Heart right ventricle (tissue), 16 donors: ENCODE data around the gene OOSP4B. TPM values are rescaled to one million over a fixed set of nuclear protein-coding genes. Genes with fewer than 3 reads are reported as not detected.

Source experiments
- ATAC-seq, 8 donors: fragments of 200-7000 bp; cut with Tn5 transposase; one replicate each; pipeline ENCODE4 v1.9.1; 2020; ENCODE audit warnings: mild to moderate bottlenecking in 8 of 8, moderate library complexity in 8 of 8, moderate number of reproducible peaks in 1 of 8
- DNase-seq, 2 donors: peaks; one replicate each; pipeline ENCODE4 v3.0.0-alpha.2; 2020
- H3K27ac ChIP-seq, 10 donors: fragments of 200-600 bp; sonication (generic) in 2 of 10; one replicate each; pipeline versions ENCODE4 v1.5.0 to v1.8.0; 2020 to 2022; ENCODE audit warnings: mild to moderate bottlenecking in 3 of 10
- H3K27me3 ChIP-seq, 7 donors: fragments of 200-600 bp; one replicate each; pipeline ENCODE4 v1.8.0; 2021 to 2022; ENCODE audit warnings: mild to moderate bottlenecking in 2 of 7
- H3K36me3 ChIP-seq, 9 donors: fragments of 200-600 bp; sonication (generic) in 1 of 9; one replicate each; pipeline versions ENCODE4 v1.5.0 to v1.8.0; 2020 to 2022; ENCODE audit warnings: mild to moderate bottlenecking in 2 of 9
- H3K4me1 ChIP-seq, 9 donors: fragments of 200-600 bp; sonication (generic) in 1 of 9; one replicate each; pipeline versions ENCODE4 v1.5.0 to v1.8.0; 2020 to 2022; ENCODE audit warnings: mild to moderate bottlenecking in 4 of 9
- H3K4me3 ChIP-seq, 10 donors: fragments of 200-600 bp; sonication (generic) in 2 of 10; one replicate each; pipeline versions ENCODE4 v1.5.0 to v1.8.0; 2020 to 2022; ENCODE audit warnings: mild to moderate bottlenecking in 7 of 10, moderate library complexity in 2 of 10
- H3K9me3 ChIP-seq, 11 donors: fragments of 200-600 bp in 10 of 11; sonication (generic) in 2 of 11; one replicate each; pipeline versions ENCODE4 v1.5.0 to v1.8.0; 2013 to 2022; ENCODE audit warnings: mild to moderate bottlenecking in 2 of 11, control low read depth in 1 of 11, moderate library complexity in 1 of 11
- CTCF ChIP-seq, 9 donors: fragments of 200-600 bp; sonication (generic) in 2 of 9; IDR thresholded peaks; one replicate each; pipeline versions ENCODE4 v1.5.0 to v1.8.0; 2021 to 2022; ENCODE audit warnings: antibody characterized with exemption in 9 of 9, mild to moderate bottlenecking in 5 of 9, moderate library complexity in 1 of 9
- WGBS, 2 donors: extraction: QIAGEN DNeasy Blood & Tissue Kit; methylation state at CpG; one replicate each; pipeline ENCODE4 v1.1.7; 2013; ENCODE audit warnings: inconsistent platforms in 1 of 2; 5-methylcytosine and 5-hydroxymethylcytosine counted together
- intact Hi-C, 10 donors: fragments of 100-400 bp; cut with DNase I; formaldehyde crosslinking; loops; one replicate each; pipeline versions ENCODE4 v1.11.1 to v1.14.2; 2022
- long read RNA-seq, 3 donors: library from polyadenylated mRNA; unstranded; transcript quantifications; one replicate each; pipeline ENCODE4 v2.0.0, GENCODE V29; 2020 to 2021
- polyA plus RNA-seq, 2 donors: library from polyadenylated mRNA; stranded (reverse); fragments of 200-250 nt; gene quantifications; one replicate each; pipeline ENCODE4 v1.2.3, GENCODE V29; 2013
- total RNA-seq, 10 donors: library from RNA; stranded (reverse); fragmentation: NEBNext Ultra II Directional in 3 of 10; extraction: Animal tissue kit (Norgen Biotek cat#: 25700) in 3 of 10; gene quantifications; one replicate each; pipeline versions ENCODE4 v1.2.1 to v1.2.4, GENCODE V29; 2021 to 2023
- donor health status: Arrhythmogenic right ventricular cardiomyopathy.
- donor health status: ischemic (EF 13 %, LVEDD 7.1; RV severe dilation, severe dysfunction).
- donor health status: healthy with polysubstance abuse.
- donor health status: DM: no; HTN: yes; CAD: no.
- donor health status: DM: no; HTN: no; CAD: no.
- donor health status: ischemic (EF 25% LVEDD 6.9; RV normal size, moderate dysfunction).
- donor health status: ischemic (EF 25% LVEDD 5.7; RV mildly dilated, moderate dysfunction).
- donor health status: healthy.
- donor health status: DM: yes; HTN: yes; CAD: no.
- donor health status: Ischemic cardiomyopathy.
- donor health status: ischemic (EF 35%, LVEDD 5.7; RV mildly dilated, moderate dysfunction).
- donor health status: nonischemic (EF 11% LVEDD 7.7; RV severe dilation, severe dysfunction).
- donor health status: DM: yes; HTN: yes; CAD: no.
- donor health status: PGD.
- donor health status: ischemic (EF 29% LVEDD 5.4; RV normal size, mild dysfunction).
- donor health status: nonischemic (EF 23%, LVEDD 6.1; RV moderate dilation, normal function).

OOSP4B gene
- not detected for total RNA-seq
- not detected for polyA plus RNA-seq
- long read RNA-seq, donor 1 = 0 reads
- long read RNA-seq, donor 2 = 0 reads
- long read RNA-seq, donor 3 = 0 reads

GRCh38 chr11:60016881-60017280 lies at the start of gene OOSP4B:
OOSP4B (plus strand) TSS chr11:60017181.
- Histone ChIP-seq H3K4me3 (no peak within 1 kb of the TSS), H3K27me3 (no peaks in the 10 kb centered on the region), H3K27ac (no peak within 1 kb of the TSS), H3K4me1 (no peaks in the 10 kb centered on the region), H3K36me3 (no peaks in the 10 kb centered on the region), H3K9me3 (peaks cover 0 to 3% (median 0%) of the 10 kb centered on the region in 11 donors)
- intact Hi-C loops = no loop called here
- no peak for ATAC-seq
- TF ChIP-seq CTCF (IDR thresholded peaks at IDR 0.05) = no peak
- no peak for DNase-seq
- 93 to 94% methylated on average over 1 of the region's 1 CpG for WGBS, 2 donors

- TF ChIP-seq CTCF (IDR thresholded peaks at IDR 0.05) = no peak
- H3K27me3 ChIP-seq = no peaks in the 10 kb centered on the region
- no peak overlapping the region for H3K27ac ChIP-seq
- no peak for ATAC-seq
- WGBS, 2 donors = 84 to 90% methylated on average over 3 of the region's 3 CpGs
- no peak overlapping the region for H3K4me3 ChIP-seq
- intact Hi-C loops = no loop called here
- DNase-seq = no peak
- no peaks in the 10 kb centered on the region for H3K9me3 ChIP-seq
- H3K36me3 ChIP-seq = no peaks in the 10 kb centered on the region
- no peaks in the 10 kb centered on the region for H3K4me1 ChIP-seq
Observed at GRCh38 chr11:59967677-59968394, 49.1 kb upstream of the OOSP4B start.

- Histone ChIP-seq H3K4me1 (no peaks in the 10 kb centered on the region), H3K27me3 (no peaks in the 10 kb centered on the region), H3K4me3 (no peak overlapping the region), H3K36me3 (no peaks in the 10 kb centered on the region), H3K9me3 (no peaks in the 10 kb centered on the region), H3K27ac (no peak overlapping the region)
- WGBS, 2 donors = 73 to 82% methylated on average over 1 of the region's 1 CpG
- intact Hi-C loops = no loop called here
- ATAC-seq = no peak
- DNase-seq = no peak
- no peak for TF ChIP-seq CTCF (IDR thresholded peaks at IDR 0.05)
Observed at GRCh38 chr11:59968395-59968783, 48.6 kb upstream of the OOSP4B start.

GRCh38 chr11:59973097-59973496 lies 43.9 kb upstream of the OOSP4B start:
- WGBS, 2 donors = 77 to 79% methylated on average over 5 of the region's 5 CpGs
- Histone ChIP-seq H3K27me3 (no peaks in the 10 kb centered on the region), H3K27ac (no peak overlapping the region), H3K36me3 (no peaks in the 10 kb centered on the region), H3K4me3 (no peak overlapping the region), H3K9me3 (no peaks in the 10 kb centered on the region), H3K4me1 (no peaks in the 10 kb centered on the region)
- DNase-seq (no peak), ATAC-seq (no peak)
- intact Hi-C loops = no loop called here
- no peak for TF ChIP-seq CTCF (IDR thresholded peaks at IDR 0.05)
